SW480 (cell line): ENCODE results near the gene GDF7.

Experiments used
- DNase-seq: peaks from one replicate; pipeline ENCODE4 v3.0.0-alpha.2; 2016; ENCODE audit warnings: low spot score

Gene GDF7

GRCh38 chr2:20645301-20645701 lies 21.6 kb upstream of the GDF7 start:
- DNase-seq, result no peak

- DNase-seq, result no peak
Observed at GRCh38 chr2:20645761-20646160, 21.2 kb upstream of the GDF7 start.

- DNase-seq, result no peak
Observed at GRCh38 chr2:20646446-20646845, 20.5 kb upstream of the GDF7 start.

GRCh38 chr2:20647211-20647610 lies 19.7 kb upstream of the GDF7 start:
- DNase-seq, result no peak

- DNase-seq, result no peak
Observed at GRCh38 chr2:20647738-20648137, 19.2 kb upstream of the GDF7 start.

GRCh38 chr2:20648206-20648605 lies 18.7 kb upstream of the GDF7 start:
- no peak for DNase-seq

GRCh38 chr2:20648831-20649230 lies 18.1 kb upstream of the GDF7 start:
- DNase-seq, result no peak

GRCh38 chr2:20649576-20649975 lies 17.4 kb upstream of the GDF7 start:
- DNase-seq, result no peak

GRCh38 chr2:20649976-20650375 lies 17.0 kb upstream of the GDF7 start:
- DNase-seq, result no peak

- DNase-seq, result no peak
Observed at GRCh38 chr2:20650393-20650876, 16.5 kb upstream of the GDF7 start.

- DNase-seq, result peak; percentile 87
Observed at GRCh38 chr2:20650877-20651730, 15.8 kb upstream of the GDF7 start, which contains the start of gene HS1BP3. Gene HS1BP3 (minus strand): TSS chr2:20651098. CDS start chr2:20651063, 35 bp downstream.

GRCh38 chr2:20651731-20652099 lies 15.2 kb upstream of the GDF7 start:
- DNase-seq, result no peak

- no peak for DNase-seq
Observed at GRCh38 chr2:20652141-20652540, 14.8 kb upstream of the GDF7 start.

- no peak for DNase-seq
Observed at GRCh38 chr2:20652673-20653575, 14.0 kb upstream of the GDF7 start.

GRCh38 chr2:20653695-20654534 lies 13.0 kb upstream of the GDF7 start:
- DNase-seq, result no peak

- no peak for DNase-seq
Observed at GRCh38 chr2:20654535-20654813, 12.5 kb upstream of the GDF7 start.

GRCh38 chr2:20656561-20656960 lies 10.4 kb upstream of the GDF7 start:
- DNase-seq, result no peak

GRCh38 chr2:20657522-20658235 lies 9.3 kb upstream of the GDF7 start:
- no peak for DNase-seq

GRCh38 chr2:20660506-20661420 lies 6.2 kb upstream of the GDF7 start:
- no peak for DNase-seq
